Body of pancreas (tissue), 4 donors: Measurements from ENCODE around the gene ZNF273.
"Not testable (repeated sequence)": the region's sequence is repeated elsewhere in the genome, so short reads cannot be mapped to it uniquely, and the experiment has no call there.

Source experiments
- POLR2A ChIP-seq, 3 donors: fragments of 450-650 bp; IDR thresholded peaks; one replicate each; pipeline ENCODE4 v1.6.1; 2016; ENCODE audit warnings: antibody characterized with exemption in 3 of 3, mild to moderate bottlenecking in 2 of 3
- TF ChIP-seq, protein P1 (sequence below), 7 experiments: fragments of 450-650 bp in 4 of 7; fragments of 200-600 bp in 3 of 7; sonication (generic) in 3 of 7; IDR thresholded peaks; one replicate each; pipeline ENCODE4 v1.5.1; 2016 to 2019; ENCODE audit warnings: antibody characterized with exemption in 7 of 7

DNA sequence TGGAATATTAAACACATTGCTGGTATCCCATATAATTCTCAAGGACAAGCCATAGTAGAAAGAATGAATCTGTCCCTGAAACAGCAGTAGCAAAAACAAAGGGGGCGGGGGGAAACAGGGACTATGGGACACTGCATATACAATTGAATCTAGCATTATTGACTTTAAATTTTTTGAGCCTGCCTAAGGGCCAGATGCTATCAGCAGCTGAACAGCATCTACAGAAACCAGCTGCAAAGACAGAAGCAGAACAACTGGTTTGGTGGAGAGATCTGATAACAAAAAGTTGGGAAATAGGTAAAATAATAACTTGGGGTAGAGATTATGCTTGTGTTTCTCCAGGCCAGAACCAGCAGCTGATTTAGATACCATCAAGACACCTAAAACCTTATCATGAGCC lies 45.7 kb downstream of the ZNF273 start:
- TF ChIP-seq, protein P1, sequence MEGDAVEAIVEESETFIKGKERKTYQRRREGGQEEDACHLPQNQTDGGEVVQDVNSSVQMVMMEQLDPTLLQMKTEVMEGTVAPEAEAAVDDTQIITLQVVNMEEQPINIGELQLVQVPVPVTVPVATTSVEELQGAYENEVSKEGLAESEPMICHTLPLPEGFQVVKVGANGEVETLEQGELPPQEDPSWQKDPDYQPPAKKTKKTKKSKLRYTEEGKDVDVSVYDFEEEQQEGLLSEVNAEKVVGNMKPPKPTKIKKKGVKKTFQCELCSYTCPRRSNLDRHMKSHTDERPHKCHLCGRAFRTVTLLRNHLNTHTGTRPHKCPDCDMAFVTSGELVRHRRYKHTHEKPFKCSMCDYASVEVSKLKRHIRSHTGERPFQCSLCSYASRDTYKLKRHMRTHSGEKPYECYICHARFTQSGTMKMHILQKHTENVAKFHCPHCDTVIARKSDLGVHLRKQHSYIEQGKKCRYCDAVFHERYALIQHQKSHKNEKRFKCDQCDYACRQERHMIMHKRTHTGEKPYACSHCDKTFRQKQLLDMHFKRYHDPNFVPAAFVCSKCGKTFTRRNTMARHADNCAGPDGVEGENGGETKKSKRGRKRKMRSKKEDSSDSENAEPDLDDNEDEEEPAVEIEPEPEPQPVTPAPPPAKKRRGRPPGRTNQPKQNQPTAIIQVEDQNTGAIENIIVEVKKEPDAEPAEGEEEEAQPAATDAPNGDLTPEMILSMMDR (IDR thresholded peaks at IDR 0.05), result not testable (repeated sequence)
- not testable (repeated sequence) for TF ChIP-seq POLR2A (IDR thresholded peaks at IDR 0.05)
